CD14-positive monocyte (primary cell): Measurements from ENCODE around the gene CTBS. TPM values are rescaled to one million over a fixed set of nuclear protein-coding genes. Genes with fewer than 3 reads are reported as not detected.

Source experiments
- DNase-seq, 3 donors: peaks; one replicate each; pipeline ENCODE4 v3.0.0-alpha.2; 2011 to 2022
- H2AFZ ChIP-seq: 2 replicates; pipeline ENCODE4 v1.6.0; 2012; ENCODE audit warnings: mild to moderate bottlenecking, low read depth, low read length, inconsistent platforms; ENCODE audit not compliant: insufficient read depth, poor library complexity, severe bottlenecking
- H3K27ac ChIP-seq, 2 donors: 1 replicate in 1 of 2; 2 replicates in 1 of 2; pipeline ENCODE4 v1.5.1; 2012 to 2013; ENCODE audit warnings: low read length in 2 of 2, control low read depth in 1 of 2, inconsistent platforms in 1 of 2, low read depth in 1 of 2, mild to moderate bottlenecking in 1 of 2
- H3K27me3 ChIP-seq, 2 donors: one replicate each; pipeline versions ENCODE4 v1.6.0 to v1.6.1; 2011 to 2013; ENCODE audit warnings: low read length in 2 of 2; ENCODE audit not compliant: control insufficient read depth in 2 of 2, insufficient read depth in 2 of 2
- H3K36me3 ChIP-seq, 2 donors: replicated peaks in 1 of 2; 1 replicate in 1 of 2; 2 replicates in 1 of 2; pipeline versions ENCODE4 v1.5.1 to v1.6.1; 2012 to 2013; ENCODE audit warnings: low read length in 2 of 2, control low read depth in 1 of 2, inconsistent platforms in 1 of 2, mild to moderate bottlenecking in 1 of 2; ENCODE audit not compliant: insufficient read depth in 2 of 2, control insufficient read depth in 1 of 2
- H3K4me1 ChIP-seq, 2 donors: 1 replicate in 1 of 2; 2 replicates in 1 of 2; pipeline versions ENCODE4 v1.5.1 to v1.6.1; 2012 to 2013; ENCODE audit warnings: low read length in 2 of 2, control low read depth in 1 of 2, inconsistent platforms in 1 of 2, mild to moderate bottlenecking in 1 of 2, moderate library complexity in 1 of 2; ENCODE audit not compliant: insufficient read depth in 2 of 2, control insufficient read depth in 1 of 2
- H3K4me2 ChIP-seq: replicated peaks from 2 replicates; pipeline ENCODE3; 2012; ENCODE audit warnings: low read length, moderate library complexity, mild to moderate bottlenecking; ENCODE audit not compliant: poor library complexity, severe bottlenecking; ENCODE audit errors: extremely low read depth
- H3K4me3 ChIP-seq, 3 experiments: fragments of 200-600 bp in 1 of 3; sonication (generic) in 1 of 3; replicated peaks in 1 of 3; 1 replicate in 2 of 3; 2 replicates in 1 of 3; pipeline ENCODE4 v1.5.1; 2011 to 2013; ENCODE audit warnings: low read length in 3 of 3, mild to moderate bottlenecking in 3 of 3, control low read depth in 2 of 3, low read depth in 2 of 3, inconsistent platforms in 1 of 3, moderate library complexity in 1 of 3
- H3K79me2 ChIP-seq: 2 replicates; pipeline ENCODE4 v1.6.0; 2012; ENCODE audit warnings: mild to moderate bottlenecking, control low read depth, inconsistent platforms, low read length, moderate library complexity; ENCODE audit not compliant: insufficient read depth
- H3K9ac ChIP-seq: 2 replicates; pipeline ENCODE4 v1.6.0; 2017; ENCODE audit warnings: low read length, mild to moderate bottlenecking; ENCODE audit not compliant: insufficient read depth, poor library complexity, severe bottlenecking
- H3K9me3 ChIP-seq, 2 donors: replicated peaks in 1 of 2; 1 replicate in 1 of 2; 2 replicates in 1 of 2; pipeline versions ENCODE4 v1.5.1 to v1.6.1; 2012 to 2013; ENCODE audit warnings: low read length in 2 of 2, control low read depth in 1 of 2; ENCODE audit not compliant: control insufficient read depth in 1 of 2, insufficient read depth in 1 of 2
- H4K20me1 ChIP-seq: 2 replicates; pipeline ENCODE4 v1.6.0; 2012; ENCODE audit warnings: mild to moderate bottlenecking, low read length, control low read depth, moderate library complexity; ENCODE audit not compliant: insufficient read depth
- H3K27ac Mint-ChIP-seq, 7 donors: one replicate each; pipeline ENCODE4 v1.8.0; 2020; ENCODE audit warnings: mild to moderate bottlenecking in 7 of 7, mixed read lengths in 7 of 7, moderate library complexity in 6 of 7, inconsistent platforms in 2 of 7
- H3K27me3 Mint-ChIP-seq, 3 donors: one replicate each; pipeline ENCODE4 v1.8.0; 2021 to 2022; ENCODE audit warnings: low read depth in 3 of 3, mild to moderate bottlenecking in 3 of 3, mixed read lengths in 3 of 3, moderate library complexity in 3 of 3, inconsistent platforms in 1 of 3
- H3K36me3 Mint-ChIP-seq, 2 donors: one replicate each; pipeline ENCODE4 v1.8.0; 2020; ENCODE audit warnings: mixed read lengths in 2 of 2, inconsistent platforms in 1 of 2, mild to moderate bottlenecking in 1 of 2
- H3K4me1 Mint-ChIP-seq: one replicate; pipeline ENCODE4 v1.8.0; 2020; ENCODE audit warnings: mild to moderate bottlenecking, mixed read lengths
- H3K4me3 Mint-ChIP-seq, 2 donors: one replicate each; pipeline ENCODE4 v1.8.0; 2020; ENCODE audit warnings: mild to moderate bottlenecking in 2 of 2, mixed read lengths in 2 of 2, moderate library complexity in 1 of 2
- H3K9me3 Mint-ChIP-seq, 7 donors: one replicate each; pipeline ENCODE4 v1.8.0; 2020 to 2022; ENCODE audit warnings: mixed read lengths in 7 of 7, mild to moderate bottlenecking in 6 of 7, moderate library complexity in 6 of 7, inconsistent platforms in 2 of 7
- WGBS: methylation state at CpG from one replicate; pipeline ENCODE4 v1.1.5; 2013; ENCODE audit warnings: missing lambda C conversion rate; ENCODE audit not compliant: insufficient coverage; 5-methylcytosine and 5-hydroxymethylcytosine counted together
- intact Hi-C, 2 donors: fragments of 100-400 bp; cut with micrococcal nuclease; formaldehyde crosslinking; loops; one replicate each; pipeline versions ENCODE4 v1.15.0 to v1.15.1; 2023
- polyA plus RNA-seq, 3 donors: library from polyadenylated mRNA; depleted of rRNA in 1 of 3; unstranded in 2 of 3; stranded (reverse) in 1 of 3; fragments of 300-500 nt in 2 of 3; fragments of >200 nt in 1 of 3; fragmentation: Illumina TruSeq in 2 of 3; gene quantifications; 1 replicate in 2 of 3; 2 replicates in 1 of 3; pipeline ENCODE4 v1.2.3, GENCODE V29; 2012 to 2021
- TF ChIP-seq, protein P1 (sequence below): fragments of 200-600 bp; IDR thresholded peaks from one replicate; pipeline ENCODE4 v1.8.0; 2022; ENCODE audit warnings: antibody characterized with exemption, mild to moderate bottlenecking

CTBS gene
- polyA plus RNA-seq, 3 donors, result 29.2 to 62.2 (median 44.8) TPM

DNA sequence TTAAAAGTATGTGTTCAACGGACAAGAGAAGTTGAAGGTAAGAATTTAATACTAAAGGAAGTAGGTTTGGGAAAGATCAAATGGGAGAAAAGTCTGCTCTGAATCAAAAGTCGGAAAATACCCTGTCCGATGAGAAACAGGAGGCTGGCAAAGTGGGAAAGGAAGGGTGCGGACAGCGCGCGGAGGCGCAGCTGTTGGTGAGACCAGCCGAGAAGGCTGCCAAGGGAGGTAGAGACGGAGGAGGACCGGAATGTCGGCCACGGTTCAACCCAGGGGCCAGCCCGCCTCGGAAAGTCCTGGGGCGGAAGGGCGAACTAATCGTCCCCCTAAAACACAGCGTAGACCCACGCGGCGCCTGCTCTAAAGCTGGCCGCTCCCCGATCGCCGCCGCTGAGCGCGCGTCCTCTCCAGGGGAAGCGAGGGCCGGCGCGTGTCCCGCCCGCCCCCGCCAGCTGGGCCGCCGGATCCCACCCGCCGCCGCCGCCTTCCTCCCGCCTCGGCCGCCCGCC is 68.7 kb downstream of the CTBS start:
- under 1% methylated on average over 47 of the region's 47 CpGs for WGBS
- Histone ChIP-seq H3K4me3 (peak overlapping the region; percentile 78 to 99 (median 97)), H2AFZ (peak overlapping the region; percentile 73), H3K27ac (peak overlapping the region; percentile 94 to 97), H3K4me1 (peaks cover 26 to 45% of the 10 kb centered on the region in 2 donors), H3K9me3 (no peaks in the 10 kb centered on the region), H3K36me3 (peaks cover 12 to 17% of the 10 kb centered on the region in 2 donors), H3K27me3 (no peaks in the 10 kb centered on the region), H3K9ac (peak overlapping the region; percentile 96), H3K79me2 (peaks cover 71% of the 10 kb centered on the region), H4K20me1 (peaks cover 48% of the 10 kb centered on the region), H3K4me2 (peak overlapping the region; percentile 77)
- peak overlapping the region; percentile 98 to 100 (median 100) for H3K27ac Mint-ChIP-seq
- H3K4me3 Mint-ChIP-seq, result peak overlapping the region; percentile 98 to 100
- peaks cover 0 to 9% (median 5%) of the 10 kb centered on the region in 7 donors for H3K9me3 Mint-ChIP-seq
- H3K27me3 Mint-ChIP-seq, result no peaks in the 10 kb centered on the region
- intact Hi-C loops, result loop anchor here (2.0 to 10.0 kb wide), 4 partner anchors 61 to 68 kb away; partner anchors contain the start of gene CTBS (in 1 of the 2)
- peaks cover 24 to 33% of the 10 kb centered on the region in 2 donors for H3K36me3 Mint-ChIP-seq
- TF ChIP-seq, protein P1, sequence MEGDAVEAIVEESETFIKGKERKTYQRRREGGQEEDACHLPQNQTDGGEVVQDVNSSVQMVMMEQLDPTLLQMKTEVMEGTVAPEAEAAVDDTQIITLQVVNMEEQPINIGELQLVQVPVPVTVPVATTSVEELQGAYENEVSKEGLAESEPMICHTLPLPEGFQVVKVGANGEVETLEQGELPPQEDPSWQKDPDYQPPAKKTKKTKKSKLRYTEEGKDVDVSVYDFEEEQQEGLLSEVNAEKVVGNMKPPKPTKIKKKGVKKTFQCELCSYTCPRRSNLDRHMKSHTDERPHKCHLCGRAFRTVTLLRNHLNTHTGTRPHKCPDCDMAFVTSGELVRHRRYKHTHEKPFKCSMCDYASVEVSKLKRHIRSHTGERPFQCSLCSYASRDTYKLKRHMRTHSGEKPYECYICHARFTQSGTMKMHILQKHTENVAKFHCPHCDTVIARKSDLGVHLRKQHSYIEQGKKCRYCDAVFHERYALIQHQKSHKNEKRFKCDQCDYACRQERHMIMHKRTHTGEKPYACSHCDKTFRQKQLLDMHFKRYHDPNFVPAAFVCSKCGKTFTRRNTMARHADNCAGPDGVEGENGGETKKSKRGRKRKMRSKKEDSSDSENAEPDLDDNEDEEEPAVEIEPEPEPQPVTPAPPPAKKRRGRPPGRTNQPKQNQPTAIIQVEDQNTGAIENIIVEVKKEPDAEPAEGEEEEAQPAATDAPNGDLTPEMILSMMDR, result no peak
- H3K4me1 Mint-ChIP-seq, result peaks cover 35% of the 10 kb centered on the region
- no peak for DNase-seq

DNA sequence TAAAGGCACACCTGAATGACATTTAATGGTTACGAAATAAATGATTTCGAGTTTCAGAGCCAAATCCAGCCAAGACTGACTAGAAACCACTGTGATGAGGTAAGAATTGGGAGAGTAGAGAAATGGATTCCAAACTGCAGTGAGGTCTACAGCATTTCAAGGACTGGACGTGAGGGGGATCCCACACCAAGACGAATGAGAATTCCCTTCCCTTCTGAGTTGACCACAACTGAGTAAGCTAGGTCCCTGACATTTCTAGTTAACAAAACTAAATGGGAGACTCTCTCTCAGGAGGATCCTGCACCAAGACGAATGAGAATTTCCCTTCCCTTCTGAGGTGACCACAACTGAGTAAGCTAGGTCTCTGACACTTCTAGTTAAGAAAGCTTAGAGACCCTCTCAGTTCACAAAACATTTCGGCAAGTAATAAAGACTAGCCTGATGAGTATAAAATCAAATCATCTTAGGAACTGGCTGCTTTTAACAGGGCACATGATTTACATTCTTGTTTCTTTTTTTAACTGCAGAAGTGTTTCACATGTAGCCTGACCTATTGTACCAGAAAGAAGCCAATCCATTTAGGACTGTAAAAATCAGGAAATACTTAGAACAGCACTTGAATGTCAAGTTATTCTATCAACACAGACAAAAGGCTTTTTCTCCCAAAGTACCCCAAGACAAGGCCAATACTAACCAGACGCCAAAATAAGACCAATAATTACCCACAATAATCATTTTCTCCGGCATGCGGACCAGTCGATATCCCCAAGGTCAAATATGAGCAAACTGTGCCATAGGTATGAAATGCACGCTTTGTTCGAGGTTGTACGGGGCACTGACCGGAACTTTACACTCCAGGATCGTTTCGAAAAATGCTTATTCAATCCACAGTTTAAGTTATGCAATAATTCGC is 69.4 kb downstream of the CTBS start:
- Mint-ChIP-seq H3K4me3 (peak overlapping the region; percentile 98 to 100), H3K9me3 (peaks cover 0 to 8% (median 5%) of the 10 kb centered on the region in 7 donors), H3K27me3 (no peaks in the 10 kb centered on the region), H3K4me1 (peaks cover 35% of the 10 kb centered on the region), H3K36me3 (peaks cover 24 to 39% of the 10 kb centered on the region in 2 donors), H3K27ac (peak overlapping the region; percentile 98 to 100 (median 99))
- H3K4me3 ChIP-seq, result peak overlapping the region; percentile 78 to 99 (median 97)
- TF ChIP-seq, protein P1, result no peak
- H4K20me1 ChIP-seq, result peaks cover 55% of the 10 kb centered on the region
- intact Hi-C loops, result loop anchor here (5.0 to 10.0 kb wide), 3 partner anchors 60 to 68 kb away; partner anchors contain the start of gene CTBS (in 1 of the 2)
- peak; percentile 18 to 67 (median 56) for DNase-seq
- H3K36me3 ChIP-seq, result peaks cover 17 to 24% of the 10 kb centered on the region in 2 donors
- H3K27ac ChIP-seq, result peak overlapping the region; percentile 94 to 97
- peaks cover 26 to 45% of the 10 kb centered on the region in 2 donors for H3K4me1 ChIP-seq
- H2AFZ ChIP-seq, result peak overlapping the region; percentile 73
- H3K27me3 ChIP-seq, result no peaks in the 10 kb centered on the region
- WGBS, result 1% methylated on average over 11 of the region's 17 CpGs
- H3K9ac ChIP-seq, result peak overlapping the region; percentile 96
- no peaks in the 10 kb centered on the region for H3K9me3 ChIP-seq
- peaks cover 79% of the 10 kb centered on the region for H3K79me2 ChIP-seq
- peak overlapping the region; percentile 77 for H3K4me2 ChIP-seq
